ENCODE measurements around the gene MRNIP.
A peak's percentile ranks its signal among the peaks of the same experiment; 100 is the strongest.

Gene MRNIP, protein sequence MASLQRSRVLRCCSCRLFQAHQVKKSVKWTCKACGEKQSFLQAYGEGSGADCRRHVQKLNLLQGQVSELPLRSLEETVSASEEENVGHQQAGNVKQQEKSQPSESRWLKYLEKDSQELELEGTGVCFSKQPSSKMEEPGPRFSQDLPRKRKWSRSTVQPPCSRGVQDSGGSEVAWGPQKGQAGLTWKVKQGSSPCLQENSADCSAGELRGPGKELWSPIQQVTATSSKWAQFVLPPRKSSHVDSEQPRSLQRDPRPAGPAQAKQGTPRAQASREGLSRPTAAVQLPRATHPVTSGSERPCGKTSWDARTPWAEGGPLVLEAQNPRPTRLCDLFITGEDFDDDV

DNA sequence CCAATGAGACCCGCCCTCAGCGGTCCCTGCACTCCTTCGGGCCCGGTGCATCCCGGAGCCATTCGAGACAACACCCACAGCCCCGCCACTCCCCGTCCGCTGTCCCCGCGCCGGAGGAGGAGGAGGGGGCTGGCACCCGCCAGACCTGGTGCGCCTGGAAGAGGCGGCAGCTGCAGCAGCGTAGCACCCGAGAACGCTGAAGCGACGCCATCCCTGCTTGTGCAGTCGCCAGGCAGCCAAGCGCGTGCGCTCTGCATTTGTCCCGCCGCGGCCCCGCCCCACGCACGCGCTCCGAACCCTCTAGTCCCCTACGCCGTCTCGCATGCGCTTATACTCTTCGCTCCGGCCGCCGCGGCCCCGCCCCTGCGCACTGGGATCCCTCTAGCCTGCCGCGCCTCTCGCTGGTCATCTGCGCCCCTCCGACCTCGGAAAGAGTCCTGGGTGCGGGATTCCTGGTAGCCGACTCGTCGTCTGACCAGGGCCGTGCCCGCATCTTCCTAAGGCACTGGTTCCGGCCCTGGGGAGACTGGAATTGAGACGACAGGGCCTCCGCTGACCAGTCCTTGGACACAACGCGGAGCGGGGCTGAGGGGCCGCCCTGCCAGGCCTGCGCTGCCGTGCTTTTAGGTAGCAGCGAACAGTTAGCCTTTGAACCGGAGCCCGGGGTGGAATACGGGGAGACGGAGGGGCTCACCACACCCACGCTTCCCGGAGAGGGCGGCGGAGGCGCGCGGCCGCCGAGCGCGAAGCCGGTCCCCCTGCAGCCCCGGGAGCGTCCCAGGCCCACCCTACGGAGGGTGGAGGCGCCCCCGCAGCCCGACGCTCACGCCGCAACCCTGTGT lies at the start of gene MRNIP:
Gene MRNIP (minus strand): TSS at position 232 of the 842 bp plus-strand sequence. CDS start 21 bp downstream, at position 211.
- DNase-seq, result peak; percentile 87

DNA sequence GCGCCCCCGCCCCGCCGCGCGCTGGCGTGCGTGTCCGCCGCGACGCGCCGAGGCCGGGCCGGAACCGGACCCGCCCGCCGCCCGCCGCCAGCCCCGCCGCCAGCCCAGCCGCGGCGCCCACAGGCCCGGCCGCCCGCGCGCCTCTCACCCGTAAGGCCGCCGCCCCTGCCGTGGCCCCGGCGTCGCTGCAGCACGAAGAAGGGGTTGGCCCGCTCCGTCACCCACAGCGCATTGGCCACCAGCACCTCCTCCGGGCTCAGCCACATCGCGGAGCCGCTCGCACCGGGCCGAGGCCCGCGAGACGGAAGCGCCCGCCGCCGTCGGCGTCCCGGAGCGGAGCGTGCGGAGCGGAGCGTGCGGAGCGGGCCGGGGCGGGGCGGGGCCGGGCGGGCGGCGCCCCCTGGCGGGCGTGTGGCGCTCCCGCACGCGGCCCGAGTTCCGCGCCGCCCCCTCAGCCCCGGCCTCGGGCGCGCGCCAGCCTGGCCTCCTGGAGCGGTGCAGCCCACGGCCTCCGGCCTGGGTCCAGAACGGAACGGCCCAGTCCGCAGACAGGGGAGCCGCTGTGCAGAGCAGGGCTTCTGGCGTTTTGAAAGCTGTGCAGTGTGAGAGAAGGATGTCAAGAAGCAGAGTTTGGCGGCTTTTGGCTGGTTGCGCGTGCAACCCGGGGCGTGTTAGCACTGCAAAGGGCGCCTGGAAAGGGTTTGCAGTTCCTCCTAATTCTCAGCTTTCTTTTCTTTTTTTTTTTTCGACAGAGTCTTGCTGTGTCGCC lies 49.1 kb upstream of the MRNIP start, which contains the start of gene TBC1D9B:
Gene TBC1D9B (minus strand): TSS at position 342 of the 769 bp plus-strand sequence. CDS start 76 bp downstream, at position 266.
- peak; percentile 31 for DNase-seq

DNA sequence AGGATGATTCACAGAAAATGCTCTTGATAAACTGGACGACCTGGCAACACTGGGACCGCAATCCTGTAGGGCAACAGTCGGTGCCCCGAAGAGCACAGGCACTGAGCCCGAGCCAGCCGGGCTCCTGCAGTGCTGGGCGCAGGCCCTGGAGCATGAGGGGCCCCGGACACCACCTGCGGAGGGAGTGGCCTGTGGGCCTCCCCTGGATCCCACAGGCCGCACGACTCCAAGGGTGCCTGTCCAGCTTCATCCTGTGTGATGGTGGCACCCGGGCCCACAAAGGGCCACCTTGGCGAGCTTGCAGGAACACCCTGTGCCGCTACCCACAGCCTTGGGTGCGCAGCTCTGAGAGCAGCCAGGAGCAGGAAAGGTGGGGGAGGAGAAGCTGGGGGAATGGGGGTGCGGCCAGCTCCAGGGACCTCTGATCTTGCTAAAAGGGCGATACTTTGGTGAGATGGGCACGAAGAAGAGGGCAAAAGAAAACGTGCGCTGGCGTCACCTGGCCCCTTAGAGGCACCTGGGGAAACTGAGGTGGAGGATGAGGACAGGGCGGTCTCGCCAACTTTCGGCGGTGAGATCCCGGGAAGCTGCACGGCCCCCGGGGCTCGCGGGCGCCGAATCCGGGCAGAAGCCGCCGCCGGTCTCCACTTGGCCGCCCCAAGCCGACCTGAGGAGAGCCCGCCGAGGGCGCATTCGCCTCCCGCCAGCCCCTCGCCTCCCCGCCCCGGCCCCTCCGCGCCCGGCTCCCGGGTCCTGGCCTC lies 48.4 kb upstream of the MRNIP start:
- DNase-seq, result no peak

DNA sequence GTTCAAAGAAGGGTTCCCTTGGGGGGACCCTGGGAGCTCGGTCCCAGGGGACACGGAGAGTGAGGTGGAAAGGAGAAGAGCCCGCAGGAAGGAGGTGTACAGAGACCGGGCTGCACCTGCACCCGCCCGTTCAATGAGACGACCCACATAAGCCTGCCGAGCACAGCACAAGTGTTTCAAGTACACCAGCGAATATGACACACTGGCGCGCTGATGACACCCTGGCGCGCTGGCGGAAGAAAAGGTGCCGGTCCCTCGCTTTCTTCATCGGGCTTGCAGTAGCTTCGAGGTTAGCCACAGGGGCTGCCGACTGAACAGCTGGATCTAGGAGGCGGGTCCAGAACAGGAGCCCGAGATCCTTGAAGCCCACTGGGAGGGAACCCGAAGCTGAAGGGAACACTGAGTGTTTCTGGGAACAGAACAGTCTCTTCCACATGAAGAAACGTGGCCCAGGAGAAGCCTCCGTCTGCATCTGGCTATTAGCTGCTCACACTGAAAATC lies 47.7 kb upstream of the MRNIP start:
- peak; percentile 45 for DNase-seq

DNA sequence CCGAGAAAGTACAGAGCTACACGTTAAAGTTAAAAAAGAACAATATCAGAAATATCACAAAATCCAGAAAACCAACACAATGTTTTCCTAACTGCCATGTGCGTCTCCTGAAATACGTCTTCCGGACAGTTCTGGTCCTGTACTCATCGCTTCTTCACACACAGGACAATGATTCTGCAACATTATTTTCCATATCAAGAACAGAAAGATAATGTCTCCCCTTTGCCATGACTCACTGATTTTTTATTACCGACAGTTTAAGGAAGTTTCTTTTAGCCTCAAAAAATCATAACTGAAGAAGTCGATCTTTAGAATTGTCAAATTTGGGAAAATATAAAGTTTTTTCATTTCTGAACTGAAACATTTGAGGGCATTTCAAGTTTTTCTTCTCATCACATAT lies 46.5 kb upstream of the MRNIP start:
- DNase-seq, result peak; percentile 42

DNA sequence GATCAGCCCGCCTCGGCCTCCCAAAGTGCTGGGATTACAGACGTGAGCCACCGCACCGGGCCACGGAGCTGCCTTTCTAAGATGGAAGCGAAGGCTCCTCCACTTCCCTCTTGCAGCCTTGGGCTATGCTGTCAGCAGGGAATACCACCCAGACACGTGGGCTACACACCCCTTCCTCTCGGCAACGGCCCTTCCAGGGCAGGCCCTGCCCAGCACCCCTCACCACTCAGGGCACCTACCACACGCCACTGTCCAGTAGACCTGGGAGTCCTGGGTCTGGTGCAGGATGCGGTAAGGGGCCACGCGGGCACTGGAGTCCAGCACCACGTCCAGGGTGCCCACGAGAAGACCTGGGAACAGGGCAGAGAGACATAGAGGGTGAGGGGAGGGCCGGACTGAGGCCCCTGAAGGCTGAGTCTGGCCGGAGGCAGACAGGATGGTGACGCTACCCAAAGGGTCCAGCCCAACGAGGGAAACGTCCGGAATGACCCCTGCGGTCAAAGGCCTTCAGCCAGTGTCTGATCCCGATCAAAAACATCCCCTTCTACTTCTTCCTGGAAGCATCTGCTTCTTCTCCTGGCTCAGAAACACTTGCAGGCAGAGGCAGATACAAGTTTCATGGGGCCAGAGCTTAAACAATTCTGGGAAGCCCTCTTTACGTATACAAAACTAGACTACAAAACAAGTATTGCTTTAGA lies 46.0 kb upstream of the MRNIP start:
- no peak for DNase-seq

DNA sequence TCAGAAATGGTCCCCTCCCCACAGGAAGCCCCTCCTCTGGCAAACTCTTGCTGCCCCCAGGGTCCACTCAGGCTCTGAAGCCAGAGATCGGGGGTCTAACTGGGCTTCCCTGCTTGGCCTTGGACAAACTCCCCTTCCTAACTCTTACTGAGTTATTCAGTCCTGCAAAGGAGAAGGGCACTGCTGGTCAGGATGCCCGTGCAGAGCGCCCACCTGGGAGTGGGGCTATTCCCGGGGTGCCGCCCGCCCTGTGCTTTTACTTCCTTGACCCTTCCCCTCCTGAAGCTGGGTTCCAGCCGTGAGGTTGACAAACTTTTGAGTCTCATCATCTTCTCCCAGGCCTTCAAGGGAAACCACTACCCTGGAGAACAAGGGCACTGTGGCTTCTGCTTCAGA lies 44.1 kb upstream of the MRNIP start:
- no peak for DNase-seq

DNA sequence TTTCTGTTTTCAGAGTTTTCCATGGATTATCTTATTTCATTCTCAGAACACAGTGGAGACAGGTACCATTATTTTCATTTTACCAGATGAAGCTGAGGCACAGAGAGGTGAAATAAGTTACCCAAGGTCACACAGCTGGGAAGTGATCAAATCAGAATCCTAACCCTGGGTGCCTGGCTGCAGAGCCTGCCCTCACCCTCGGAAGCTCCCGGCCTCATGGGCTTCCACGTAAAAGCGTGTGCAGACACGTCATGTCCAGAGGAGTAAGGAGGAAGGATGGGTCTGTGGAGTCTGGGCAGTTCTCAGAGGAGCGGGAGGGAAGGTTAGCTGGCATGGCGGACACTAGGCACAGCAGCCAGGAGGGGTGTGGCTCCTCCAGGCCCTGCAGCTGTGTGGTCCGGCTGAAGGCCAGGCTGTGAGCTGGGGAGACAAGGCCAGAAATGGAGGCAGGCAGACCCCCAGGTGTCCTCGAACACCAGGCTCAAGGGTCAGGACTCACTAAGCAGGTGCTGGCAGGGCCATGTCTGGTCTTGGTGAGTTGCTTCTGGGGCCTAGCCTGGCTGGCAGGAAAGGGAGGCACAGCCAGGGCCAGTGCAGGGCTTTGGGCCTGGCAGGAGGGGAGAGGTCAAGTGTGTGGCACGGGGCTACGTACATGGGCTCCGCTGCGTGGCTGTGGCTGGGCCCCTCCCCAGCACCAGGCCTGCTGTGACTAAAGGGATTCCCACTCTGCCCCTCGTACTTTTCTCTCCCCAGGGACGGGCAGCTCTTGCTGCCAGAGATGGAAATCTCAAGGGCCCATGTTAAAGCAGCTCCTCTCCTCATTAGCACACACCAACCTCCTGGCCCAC lies 43.5 kb upstream of the MRNIP start:
- no peak for DNase-seq

DNA sequence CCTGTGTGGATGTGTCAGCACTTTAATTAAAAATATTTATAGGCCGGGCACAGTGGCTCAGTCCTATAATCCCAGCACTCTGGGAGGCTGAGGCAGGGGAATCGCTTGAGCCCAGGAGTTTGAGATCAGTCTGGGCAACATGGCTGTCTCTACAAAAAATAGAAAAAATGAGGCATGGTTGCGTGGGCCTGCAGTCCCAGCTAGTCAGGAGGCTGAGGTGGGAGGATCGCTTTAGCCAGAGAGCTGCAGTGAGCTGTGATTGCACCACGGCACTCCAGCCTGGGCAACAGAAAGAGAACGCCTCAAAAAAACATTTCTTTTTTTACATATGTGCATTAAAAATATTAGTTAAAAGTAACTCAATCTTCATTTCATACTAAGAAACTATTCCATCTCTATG lies 42.8 kb upstream of the MRNIP start:
- no peak for DNase-seq

DNA sequence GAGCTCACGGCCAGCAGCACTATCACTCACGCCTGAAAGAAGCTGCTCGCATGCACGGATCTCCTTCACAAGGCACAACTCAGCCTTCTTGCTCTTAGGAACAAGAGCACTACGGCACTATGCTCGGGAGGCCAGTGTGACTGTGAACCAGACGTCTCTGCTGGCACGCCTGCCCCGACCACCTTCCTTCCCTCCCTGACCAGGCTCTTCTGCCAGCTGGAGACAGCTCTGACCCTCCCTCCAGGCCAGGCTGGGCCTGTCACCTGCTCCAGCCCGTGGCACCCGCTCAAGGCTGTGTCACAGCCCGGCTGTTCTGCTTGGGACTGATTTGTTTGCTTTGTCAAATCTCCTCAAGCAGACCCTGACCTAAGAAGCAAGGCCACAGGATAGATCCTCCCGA lies 42.1 kb upstream of the MRNIP start:
- DNase-seq, result no peak

DNA sequence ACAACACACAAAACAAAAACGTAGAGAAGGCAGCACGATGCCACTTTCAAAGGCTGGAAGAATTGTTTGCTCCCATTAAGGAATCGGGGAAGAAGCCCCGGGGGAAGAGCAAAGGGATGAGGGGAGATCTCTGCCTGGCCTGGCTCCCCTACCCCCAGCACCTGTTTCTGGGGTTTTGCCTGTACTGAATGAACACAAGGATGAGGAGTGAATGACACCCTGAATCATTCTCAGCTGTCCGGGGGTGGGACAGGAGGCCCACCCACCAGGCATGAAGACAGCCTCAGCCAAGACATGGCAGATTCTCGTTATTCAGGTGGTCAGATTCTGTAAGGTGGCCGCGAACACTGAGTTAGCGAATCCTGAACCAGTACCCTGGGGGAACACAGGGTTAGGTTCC lies 41.6 kb upstream of the MRNIP start:
- no peak for DNase-seq

DNA sequence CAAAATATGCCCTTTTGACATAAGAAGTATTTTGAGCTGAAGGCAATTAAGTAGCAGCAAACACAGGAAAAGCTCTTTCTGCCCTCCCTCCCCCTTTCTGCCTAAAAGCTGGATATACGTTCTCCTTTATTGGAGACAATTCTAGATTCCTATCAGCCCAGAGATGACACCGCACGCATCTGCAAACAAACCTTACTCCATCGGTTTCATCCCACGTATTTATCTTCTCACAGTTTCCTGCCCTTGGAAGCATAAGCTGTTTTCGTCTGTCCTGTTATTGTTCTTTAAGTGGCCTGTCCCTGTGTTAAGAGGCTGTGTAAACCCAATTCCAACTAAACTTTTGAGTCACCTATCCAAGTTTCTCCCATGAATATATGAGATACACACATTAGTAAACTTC lies 37.2 kb upstream of the MRNIP start:
- DNase-seq, result no peak

DNA sequence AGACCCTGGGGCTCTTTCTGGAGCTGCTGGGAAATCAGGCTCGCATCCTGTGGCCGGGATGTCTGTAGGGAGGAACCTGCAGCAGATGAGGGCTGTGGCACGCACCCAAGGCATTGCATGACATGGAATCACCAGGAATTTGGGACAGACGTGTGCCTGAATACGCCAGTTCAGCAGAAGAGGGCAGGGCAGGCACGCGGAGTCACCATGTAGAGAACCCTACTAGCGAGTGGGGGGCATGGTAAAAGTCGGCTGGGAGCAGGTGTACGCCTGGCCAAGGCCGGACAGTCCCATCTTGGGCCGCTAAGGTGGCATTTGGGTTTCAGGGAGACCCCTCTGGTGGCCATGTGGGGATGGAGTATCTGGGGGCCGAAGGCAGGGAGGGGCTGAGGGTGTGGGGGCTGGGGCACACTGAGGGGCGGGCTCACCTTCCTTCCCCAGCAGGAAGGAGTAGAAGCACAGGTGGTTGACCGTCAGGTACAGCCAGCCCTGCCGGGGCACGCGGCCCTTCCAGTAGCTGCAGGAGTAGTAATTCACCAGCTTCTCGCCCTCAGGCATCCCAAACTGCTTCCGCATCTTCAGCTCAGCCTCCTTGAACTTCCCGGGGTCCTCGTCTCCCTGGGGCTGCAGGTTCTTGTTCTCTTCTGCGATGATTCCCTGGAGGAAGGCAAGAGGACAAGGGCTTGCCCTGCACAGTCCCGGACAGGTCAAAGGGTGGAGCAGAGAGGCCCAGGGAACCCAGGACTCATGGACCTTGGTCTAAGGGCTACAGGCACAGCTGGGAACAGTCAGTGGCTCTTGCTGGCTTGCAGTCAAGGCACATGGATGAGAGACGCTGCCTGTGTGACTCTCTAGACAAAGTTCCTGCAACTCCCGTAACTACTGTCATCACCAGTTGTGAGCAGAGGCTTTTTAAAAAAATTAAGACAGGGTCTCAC lies 35.6 kb upstream of the MRNIP start:
- no peak for DNase-seq

DNA sequence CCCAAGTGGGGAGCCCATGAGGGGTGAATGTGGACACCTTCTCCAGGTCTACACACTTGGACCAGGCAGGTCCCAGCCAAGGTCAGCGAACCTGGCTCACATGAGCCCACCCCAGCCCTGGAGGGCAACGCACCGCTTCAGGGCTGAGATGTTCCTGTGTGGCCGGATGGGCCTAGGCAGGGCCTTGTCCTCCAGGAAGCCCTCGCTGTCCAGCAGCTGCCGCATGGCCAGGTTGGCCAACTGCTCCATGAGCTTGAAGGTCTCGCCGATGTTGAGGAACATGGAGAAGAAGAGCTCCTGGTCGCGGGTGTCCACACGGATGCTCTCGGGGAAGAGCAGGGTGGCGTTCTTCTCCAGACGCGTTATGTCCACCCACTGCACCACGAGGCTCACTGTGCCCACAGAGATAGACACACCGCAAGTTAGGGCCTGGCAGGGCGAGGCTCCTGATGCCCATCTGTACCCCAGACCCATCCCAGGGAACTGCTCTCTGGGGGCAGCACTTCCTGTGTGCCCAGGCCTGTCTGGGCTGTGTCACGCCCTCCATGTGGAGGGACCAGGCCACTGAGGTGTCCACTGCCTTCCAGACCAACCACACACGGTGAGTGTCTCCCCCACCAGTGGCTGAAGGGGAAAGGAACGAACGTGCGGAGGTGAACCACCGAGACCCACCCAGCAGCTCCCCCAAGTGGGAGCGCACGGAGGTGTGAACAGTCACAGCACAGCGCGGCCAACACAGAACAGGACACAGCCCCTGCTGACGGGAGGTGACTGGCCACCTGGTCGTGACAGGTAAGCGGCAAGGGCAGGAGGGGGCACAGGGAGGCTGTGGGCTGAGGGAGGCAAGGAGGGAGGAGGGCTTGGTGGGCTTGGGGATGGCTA lies 34.7 kb upstream of the MRNIP start:
- no peak for DNase-seq

DNA sequence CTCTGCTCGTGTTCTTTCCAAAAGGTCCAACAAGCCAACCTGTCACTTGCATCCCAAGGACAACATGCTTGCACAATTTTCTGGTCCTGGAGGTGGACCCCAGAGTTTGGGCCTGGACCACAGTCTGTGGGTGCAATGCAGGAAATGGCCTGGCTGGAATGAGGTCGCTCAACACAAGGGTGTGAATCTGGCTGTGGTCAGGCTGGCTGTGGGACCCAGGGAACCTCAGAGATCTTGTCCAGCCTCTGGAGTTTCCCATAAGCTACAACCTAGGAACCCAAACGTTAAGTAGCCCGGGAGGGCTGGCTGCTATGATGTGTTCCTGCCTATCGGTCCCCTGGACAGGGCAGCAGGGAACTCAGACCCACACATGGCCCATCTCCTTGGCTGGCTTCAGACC lies 33.6 kb upstream of the MRNIP start:
- no peak for DNase-seq

DNA sequence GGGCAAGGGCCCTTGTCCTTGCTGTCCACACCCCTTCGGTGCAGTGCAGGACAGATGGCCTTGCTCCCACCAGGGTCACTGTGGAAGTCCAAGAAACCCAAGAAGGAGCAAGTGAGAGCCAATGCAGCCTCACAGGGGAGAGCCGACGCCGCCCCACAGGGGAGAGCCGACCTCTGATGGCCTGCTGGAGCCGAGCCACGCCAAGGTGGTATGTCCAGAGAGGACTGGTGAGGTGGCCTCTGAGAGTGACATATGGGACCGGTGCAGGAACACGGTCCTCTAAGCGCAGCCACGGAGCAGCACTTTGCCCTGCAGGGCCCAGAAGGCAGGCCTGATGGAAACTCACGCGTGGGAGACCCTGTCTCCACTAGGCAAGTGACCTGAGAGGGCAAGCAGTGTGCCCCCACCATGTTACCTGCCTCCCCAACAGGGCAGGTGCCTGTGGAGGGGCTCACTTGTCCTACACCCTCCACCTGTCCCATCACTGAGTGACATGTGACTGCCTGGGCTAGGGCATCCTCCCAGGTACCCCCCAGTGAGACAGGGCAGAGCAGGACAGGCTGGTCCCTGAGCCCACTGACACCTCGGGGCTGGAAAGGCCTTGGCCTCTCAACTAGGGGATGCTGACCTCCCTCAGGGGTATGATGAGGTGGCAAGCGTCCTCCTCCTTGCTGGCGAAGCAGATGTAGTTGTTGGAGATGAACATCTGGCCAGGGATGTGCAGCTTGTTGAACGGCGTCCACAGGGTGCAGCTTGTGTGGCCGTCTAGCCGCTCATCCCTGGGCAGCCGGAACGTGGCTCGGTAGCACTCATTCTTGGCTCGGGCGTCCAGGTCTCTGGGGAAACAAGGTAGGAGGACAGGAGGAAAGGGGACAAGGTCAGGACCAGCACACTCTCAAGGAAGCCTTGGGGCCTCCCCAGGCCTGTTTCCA lies 32.4 kb upstream of the MRNIP start:
- no peak for DNase-seq

DNA sequence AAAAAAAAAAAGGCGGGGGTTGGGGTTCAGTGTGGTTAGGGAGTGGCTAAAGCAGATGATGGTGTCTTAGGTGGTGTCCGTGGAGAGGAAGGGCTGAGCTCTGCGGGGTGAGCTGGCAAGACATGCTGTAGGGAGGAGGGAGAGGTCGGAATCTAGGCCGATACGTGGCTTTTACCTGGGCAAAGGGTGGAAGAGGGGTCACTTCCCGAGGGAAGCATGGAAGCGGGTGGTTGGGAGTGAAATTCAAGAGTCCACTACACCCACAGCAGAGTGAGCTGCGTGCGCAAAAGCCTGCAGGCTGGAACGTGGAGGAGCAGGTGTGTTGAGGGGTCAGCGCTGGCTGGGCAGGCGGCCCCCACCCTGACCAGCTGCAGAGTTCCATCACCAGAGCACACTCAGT lies 31.3 kb upstream of the MRNIP start:
- DNase-seq, result no peak
